ENCODE results near the gene PIP5K1B.

GRCh38 chr9:68740561-68740960 lies 35.5 kb downstream of the PIP5K1B start:
- no peak for TF ChIP-seq CTCF (IDR thresholded peaks at IDR 0.05)
- no peak for TF ChIP-seq POLR2A (IDR thresholded peaks at IDR 0.05)
